Inflammatory macrophage treated with lipopolysaccharide for 1 hour (primary cell): ENCODE data around the gene TTPAL.

Experiments used
- DNase-seq, 2 donors: peaks; one replicate each; pipeline ENCODE4 v3.0.0-alpha.2; 2020 to 2022

Gene TTPAL

GRCh38 chr20:44542890-44543289 lies 67.2 kb downstream of the TTPAL start:
- DNase-seq = no peak

GRCh38 chr20:44543358-44543757 lies 67.7 kb downstream of the TTPAL start:
- DNase-seq = no peak
